Astrocyte of the cerebellum (primary cell): ENCODE measurements around the gene MTHFD1L.

Experiments
- DNase-seq: peaks from one replicate; pipeline ENCODE4 v3.0.0-alpha.2; 2011; ENCODE audit warnings: low read depth
- H3K4me3 ChIP-seq: 2 replicates; pipeline ENCODE4 v1.5.1; 2011; ENCODE audit warnings: mild to moderate bottlenecking, low read depth, low read length, moderate library complexity
- CTCF ChIP-seq: IDR thresholded peaks from 2 replicates; pipeline ENCODE4 v1.5.1; 2012; ENCODE audit warnings: low read length, low read depth, moderate library complexity, mild to moderate bottlenecking; ENCODE audit errors: missing control alignments
- in situ Hi-C: cut with HindIII; loops from 2 replicates; pipeline ENCODE4 v1.10.0; 2017; ENCODE audit warnings: low sequenced_read_pairs

The MTHFD1L gene

GRCh38 chr6:151001387-151002056 is 136.0 kb downstream of the MTHFD1L start:
- in situ Hi-C loops: loop anchor here (25.0 kb wide), 1 partner anchor 114 kb away; no protein-coding TSS in a partner anchor
- TF ChIP-seq CTCF: no peak
- no peak overlapping the region for H3K4me3 ChIP-seq
- no peak for DNase-seq

- in situ Hi-C loops: loop anchor here (25.0 kb wide), 1 partner anchor 115 kb away; no protein-coding TSS in a partner anchor
- no peak overlapping the region for H3K4me3 ChIP-seq
- TF ChIP-seq CTCF: no peak
- no peak for DNase-seq
Observed at GRCh38 chr6:151002057-151002450, 136.6 kb downstream of the MTHFD1L start.

GRCh38 chr6:151002491-151002935 is 137.0 kb downstream of the MTHFD1L start:
- DNase-seq: no peak
- no peak overlapping the region for H3K4me3 ChIP-seq
- no peak for TF ChIP-seq CTCF
- in situ Hi-C loops: loop anchor here (25.0 kb wide), 1 partner anchor 115 kb away; no protein-coding TSS in a partner anchor

GRCh38 chr6:151004383-151005024 is 139.0 kb downstream of the MTHFD1L start:
- no peak for TF ChIP-seq CTCF
- in situ Hi-C loops: loop anchor here (25.0 kb wide), 1 partner anchor 117 kb away; no protein-coding TSS in a partner anchor
- H3K4me3 ChIP-seq: no peak overlapping the region

GRCh38 chr6:151005164-151005563 is 139.7 kb downstream of the MTHFD1L start:
- no peak for TF ChIP-seq CTCF
- H3K4me3 ChIP-seq: no peak overlapping the region
- no peak for DNase-seq
- in situ Hi-C loops: loop anchor here (25.0 kb wide), 1 partner anchor 118 kb away; no protein-coding TSS in a partner anchor

More at GRCh38 chr6:151004383-151005024, 139.0 kb downstream of the MTHFD1L start:
- DNase-seq: peak; percentile 81

- TF ChIP-seq CTCF: no peak
- no peak for DNase-seq
- H3K4me3 ChIP-seq: no peak overlapping the region
- in situ Hi-C loops: loop anchor here (25.0 kb wide), 1 partner anchor 119 kb away; no protein-coding TSS in a partner anchor
Observed at GRCh38 chr6:151005896-151006632, 140.6 kb downstream of the MTHFD1L start.
